HG03095 (cell line): ENCODE data around the gene TMEM138.
A peak's percentile ranks its signal among the peaks of the same experiment; 100 is the strongest.

Experiments used
- ATAC-seq: cut with Tn5 transposase; IDR thresholded peaks from one replicate; pipeline ENCODE4 v1.9.1; 2021; ENCODE audit warnings: moderate library complexity; ENCODE audit not compliant: unreplicated experiment

TMEM138 gene

GRCh38 chr11:61341706-61342105 lies 20.5 kb upstream of the TMEM138 start:
- ATAC-seq: no peak

DNA sequence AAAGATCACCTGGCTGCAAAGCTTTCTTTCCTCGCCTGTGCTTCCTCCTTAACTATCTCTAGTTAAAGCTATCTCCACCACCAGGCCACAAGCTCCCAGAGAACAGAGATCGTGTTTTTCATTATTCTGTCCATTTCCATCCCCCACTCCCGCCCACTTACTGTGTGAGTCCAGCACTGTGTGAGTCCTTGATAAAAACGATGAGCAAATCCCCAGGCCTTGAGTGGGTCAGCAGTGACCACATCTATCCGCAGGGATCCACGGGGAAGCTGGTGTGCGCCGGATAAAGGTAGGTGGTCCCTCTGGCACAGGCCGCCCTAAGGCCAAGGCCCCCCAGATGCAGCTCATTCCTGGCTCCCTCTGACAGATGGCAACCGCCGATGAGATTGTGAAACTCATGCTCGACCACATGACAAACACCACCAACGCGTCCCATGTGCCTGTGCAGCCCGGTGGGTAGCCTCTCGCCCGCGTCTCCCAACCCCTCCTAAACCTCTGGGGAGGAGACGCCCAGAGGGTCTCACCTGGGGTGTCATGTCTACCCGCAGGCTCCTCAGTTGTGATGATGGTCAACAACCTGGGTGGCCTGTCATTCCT lies 19.9 kb upstream of the TMEM138 start:
- no peak for ATAC-seq

- no peak for ATAC-seq
These were observed 18.1 kb upstream of the TMEM138 start for GRCh38 chr11:61343792-61344745.

DNA sequence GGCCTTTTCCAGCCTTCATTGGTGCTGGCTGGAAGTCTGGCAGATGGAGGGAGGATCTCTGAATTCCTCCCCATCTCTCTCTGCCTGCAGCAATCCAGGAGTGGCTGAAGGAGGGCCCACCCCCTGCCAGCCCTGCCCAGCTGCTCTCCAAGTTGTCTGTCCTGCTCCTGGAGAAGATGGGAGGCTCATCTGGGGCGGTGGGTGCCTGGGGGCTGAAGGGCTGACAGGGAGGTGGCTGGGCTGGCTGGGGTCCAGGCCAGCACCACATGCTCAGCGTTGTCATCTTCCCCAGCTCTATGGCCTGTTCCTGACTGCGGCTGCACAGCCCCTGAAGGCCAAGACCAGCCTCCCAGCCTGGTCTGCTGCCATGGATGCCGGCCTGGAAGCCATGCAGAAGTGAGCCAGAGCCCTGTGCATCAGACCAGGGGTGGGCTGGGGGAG lies 17.0 kb upstream of the TMEM138 start:
- ATAC-seq: no peak

DNA sequence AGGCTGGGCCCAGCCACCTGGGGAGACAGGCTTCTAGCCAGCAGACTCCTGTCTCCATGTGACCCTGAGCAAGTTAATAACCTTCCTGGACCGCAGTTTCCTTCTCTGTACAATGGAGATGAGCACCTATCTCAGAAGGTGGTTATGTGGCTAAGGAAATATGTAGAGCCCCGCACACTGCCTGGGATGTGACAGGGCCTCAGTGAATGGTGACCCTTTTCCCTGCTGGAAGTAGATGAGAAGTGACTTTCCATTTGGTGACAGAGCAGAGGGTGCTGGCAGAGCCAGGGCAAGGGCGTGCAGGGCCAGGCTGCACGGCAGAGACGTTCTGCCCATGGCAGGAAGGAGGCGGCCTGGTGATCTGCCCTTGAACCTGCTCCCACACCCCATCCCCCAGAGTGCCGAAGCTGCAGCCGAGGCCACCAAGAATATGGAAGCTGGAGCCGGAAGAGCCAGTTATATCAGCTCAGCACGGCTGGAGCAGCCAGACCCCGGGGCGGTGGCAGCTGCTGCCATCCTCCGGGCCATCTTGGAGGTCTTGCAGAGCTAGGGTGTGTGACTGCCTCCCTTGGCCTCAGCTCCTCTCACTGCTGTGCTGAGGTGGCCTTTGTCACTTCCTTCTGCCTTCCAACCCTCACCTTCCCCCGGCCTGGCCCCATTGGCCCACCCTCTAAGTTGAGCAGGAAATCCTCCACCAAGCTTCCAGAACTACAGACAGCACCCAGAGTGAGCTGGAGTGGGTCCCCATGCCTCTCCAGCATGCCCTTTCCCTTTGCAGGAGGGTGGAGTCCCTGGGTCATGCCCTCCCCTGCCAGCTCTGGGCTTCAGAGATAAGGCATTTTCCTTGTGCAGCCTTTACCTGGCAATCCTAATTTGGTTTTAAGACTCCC lies 16.0 kb upstream of the TMEM138 start:
- ATAC-seq: no peak

DNA sequence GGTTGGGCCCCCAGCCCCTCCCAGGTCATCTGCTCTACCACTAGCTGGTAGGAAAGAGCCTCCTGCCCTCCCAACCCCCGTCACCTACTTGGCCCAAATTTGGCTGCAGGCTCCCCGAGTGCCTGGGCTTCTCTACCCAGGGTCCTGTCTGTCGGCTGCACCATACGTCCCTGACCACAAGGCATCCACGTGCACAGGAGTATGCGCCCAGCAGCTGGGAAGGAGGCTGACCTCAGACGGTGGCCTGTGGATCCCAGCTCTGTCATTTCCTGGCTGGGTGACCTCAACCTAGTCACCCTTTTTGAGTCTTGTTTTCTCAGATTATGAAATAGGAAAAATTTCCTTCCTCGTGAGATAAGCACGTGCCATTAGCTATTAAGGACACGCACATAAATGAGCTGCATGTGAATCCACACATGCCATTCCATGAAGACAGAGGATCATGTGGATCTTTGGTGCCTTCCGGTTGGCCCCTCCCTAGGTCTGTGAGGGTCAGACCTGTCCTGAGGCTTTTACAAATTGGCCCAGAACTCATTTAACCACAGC lies 14.2 kb upstream of the TMEM138 start:
- no peak for ATAC-seq

DNA sequence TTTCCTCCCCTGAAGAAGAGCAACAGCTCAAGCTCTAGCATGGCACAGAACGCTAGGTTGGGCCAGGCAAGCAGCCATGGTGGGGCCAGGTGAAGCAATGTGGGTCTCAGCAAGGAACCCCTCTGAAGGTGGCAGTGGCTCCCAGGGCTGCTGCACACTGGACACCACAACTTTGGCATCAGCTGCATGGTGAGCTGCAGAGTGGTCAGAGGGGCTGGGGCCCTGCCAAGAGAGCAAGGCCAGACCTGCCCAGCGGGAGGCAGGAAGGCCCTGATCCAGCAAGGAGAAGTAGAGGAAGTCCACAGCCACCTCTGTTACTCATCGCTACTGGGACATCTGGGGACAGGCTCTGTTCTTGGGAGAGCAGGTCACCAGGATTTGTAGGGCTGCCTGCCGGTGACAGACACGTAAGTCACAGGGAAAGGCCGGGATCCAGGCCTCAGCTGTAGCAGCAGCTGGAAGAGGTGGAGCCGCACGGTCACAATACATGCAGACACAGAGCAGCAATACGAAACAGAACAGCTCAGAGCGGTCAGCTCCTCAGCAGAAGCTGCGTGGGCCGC lies 12.9 kb upstream of the TMEM138 start:
- no peak for ATAC-seq

- ATAC-seq: no peak
These were observed 12.3 kb upstream of the TMEM138 start for GRCh38 chr11:61349916-61350315.

GRCh38 chr11:61350336-61350735 lies 11.8 kb upstream of the TMEM138 start:
- no peak for ATAC-seq

- no peak for ATAC-seq
These were observed 11.4 kb upstream of the TMEM138 start for GRCh38 chr11:61350803-61351202.

GRCh38 chr11:61352038-61352437 lies 10.1 kb upstream of the TMEM138 start:
- no peak for ATAC-seq

DNA sequence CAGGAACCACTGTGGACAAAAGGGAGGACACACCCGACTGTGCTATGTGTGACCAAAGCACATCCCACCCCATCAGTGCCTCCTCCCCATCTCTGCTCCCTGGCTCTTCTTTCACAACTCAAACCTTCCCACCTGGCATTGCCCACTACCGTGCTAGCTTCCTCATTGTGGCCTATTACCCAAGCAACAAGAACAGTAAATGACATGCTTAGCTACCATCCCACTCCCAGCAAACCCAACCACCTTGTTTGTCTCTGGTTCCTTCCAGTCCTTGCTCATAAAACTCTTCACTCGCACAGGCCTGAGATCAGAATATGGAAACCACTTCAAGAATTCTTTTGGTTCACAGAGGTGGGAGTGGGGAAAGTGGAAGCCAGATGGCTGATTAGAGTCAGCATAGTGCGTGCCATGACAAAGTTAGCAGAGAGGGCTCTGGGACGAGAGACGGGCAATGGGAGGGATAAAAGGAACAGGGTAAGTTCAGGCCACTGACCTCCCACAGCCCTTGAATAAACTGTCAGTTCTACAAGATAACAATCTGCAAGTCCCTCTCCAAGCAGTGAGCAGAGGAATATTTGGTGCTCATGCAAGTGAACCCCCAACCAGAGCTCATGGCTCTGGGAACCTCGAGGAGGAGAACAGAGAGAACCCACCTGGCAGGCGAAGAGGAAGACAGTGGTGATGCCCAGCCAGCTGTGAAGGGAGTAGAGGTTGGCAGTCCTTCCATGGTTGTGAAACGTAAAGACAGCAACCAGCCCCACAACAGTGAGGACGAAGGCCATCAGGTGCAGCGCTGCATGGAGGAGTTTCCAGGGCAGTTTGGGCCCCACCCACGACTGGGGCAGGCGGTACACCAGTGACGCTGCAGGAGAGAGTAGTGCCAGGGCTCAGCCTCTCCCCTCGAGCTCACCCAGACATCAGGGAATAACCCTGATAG lies 8.8 kb upstream of the TMEM138 start:
- ATAC-seq: no peak

- ATAC-seq: no peak
These were observed 8.0 kb upstream of the TMEM138 start for GRCh38 chr11:61354208-61354607.

- ATAC-seq: no peak
These were observed 5.5 kb upstream of the TMEM138 start for GRCh38 chr11:61356706-61357105.

DNA sequence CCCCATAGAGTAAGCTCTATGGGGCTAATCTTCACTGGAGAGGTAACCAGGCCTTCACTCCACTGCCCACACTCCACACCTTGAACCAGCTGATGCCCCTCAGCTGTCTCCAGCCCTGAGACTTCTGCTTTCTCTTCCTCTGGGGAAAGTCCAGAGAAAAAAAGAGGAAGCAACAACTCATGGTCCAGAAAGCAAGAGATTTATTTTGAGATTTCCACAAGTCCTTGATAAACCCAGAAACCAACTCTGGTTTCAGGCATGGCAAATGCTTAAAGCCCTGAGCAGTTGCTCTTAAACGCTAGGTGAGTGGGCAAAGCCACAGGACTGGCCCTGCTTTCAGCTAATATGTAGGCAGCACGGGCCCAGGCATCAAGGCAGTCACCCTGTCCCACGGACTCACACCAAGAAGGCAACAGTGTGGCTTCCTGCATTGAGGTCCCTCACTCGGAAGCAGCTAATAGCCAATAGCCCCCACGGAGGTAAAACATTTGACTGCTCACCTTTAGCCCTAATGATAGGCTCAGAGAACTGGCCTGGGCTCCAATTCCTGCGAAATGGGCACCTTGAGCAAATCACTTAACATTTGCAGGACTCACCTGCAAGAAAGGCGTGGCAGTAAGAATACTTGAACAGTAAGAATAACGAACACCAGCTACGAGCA lies 4.8 kb upstream of the TMEM138 start:
- ATAC-seq: peak; percentile 41

- no peak for ATAC-seq
These were observed 4.3 kb upstream of the TMEM138 start for GRCh38 chr11:61357894-61358239.

DNA sequence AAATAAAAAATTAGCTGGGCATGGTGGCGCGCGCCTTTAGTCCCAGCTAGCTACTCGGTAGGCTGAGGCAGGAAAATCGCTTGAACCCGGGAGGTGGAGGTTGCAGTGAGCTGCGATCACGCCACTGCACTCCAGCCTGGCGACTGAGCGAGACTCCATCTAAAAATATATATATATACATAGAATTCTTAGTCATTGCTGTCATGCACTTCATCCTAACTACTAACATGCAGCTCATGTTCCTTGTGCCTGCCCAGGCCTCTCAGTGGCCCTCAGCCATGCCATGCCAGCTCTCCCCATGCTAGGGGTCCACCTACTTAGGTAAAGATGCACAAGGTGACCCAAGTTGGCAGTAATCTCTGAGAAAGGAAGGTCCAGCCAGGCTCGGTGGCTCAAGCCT lies 3.6 kb upstream of the TMEM138 start:
- ATAC-seq: no peak

DNA sequence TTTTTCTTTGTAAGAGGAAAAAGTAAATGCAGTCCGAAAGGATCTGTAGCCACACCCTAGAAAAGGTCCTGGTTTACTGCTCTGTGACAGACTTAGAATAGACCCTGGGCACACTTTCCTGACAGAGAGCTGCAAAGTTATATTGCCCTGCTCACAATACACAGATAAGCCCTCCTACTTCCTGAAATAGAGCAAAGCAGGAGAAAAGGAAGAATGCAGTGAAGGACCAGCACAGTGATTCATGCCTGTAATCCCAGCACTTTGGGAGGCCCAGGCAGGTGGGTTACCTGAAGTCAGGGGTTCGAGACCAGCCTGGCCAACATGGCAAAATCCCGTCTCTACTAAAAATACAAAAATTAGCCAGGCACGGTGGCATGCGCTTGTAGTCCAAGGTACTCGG lies 2.7 kb upstream of the TMEM138 start:
- ATAC-seq: no peak

DNA sequence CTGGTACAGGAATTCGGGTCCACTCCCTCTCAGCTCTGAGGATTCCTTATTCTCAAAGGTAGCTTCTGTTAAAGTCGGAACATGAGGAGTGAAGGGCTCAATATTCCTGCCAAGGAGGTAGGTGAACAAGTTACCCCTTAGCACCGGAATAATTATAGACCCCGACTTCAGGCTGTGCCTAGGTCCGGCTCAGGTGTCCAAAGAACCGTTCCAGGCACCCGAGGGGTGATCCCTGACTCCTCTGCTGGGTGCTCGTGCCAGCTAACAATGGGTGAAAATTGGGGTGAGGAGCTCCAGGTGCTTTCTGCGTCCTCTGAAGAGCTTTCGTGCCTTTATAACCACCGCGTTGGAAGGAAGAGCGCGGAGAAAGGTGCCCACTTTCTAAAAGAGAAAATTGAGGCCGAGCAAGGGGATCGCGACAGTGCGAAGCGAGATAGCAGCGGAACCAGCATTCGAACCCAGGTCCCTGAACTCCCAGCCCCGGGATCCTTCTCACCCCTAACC lies 885 bp upstream of the TMEM138 start:
- no peak for ATAC-seq
